Neuron (in vitro differentiated cells): ENCODE data around the gene SP6.

Source experiments
- H2AFZ ChIP-seq: one replicate; pipeline ENCODE4 v1.6.1; 2013; ENCODE audit warnings: low read depth, mild to moderate bottlenecking, inconsistent platforms, low read length, moderate library complexity
- H3K27me3 ChIP-seq: one replicate; pipeline ENCODE4 v1.6.1; 2013; ENCODE audit warnings: low read length; ENCODE audit not compliant: insufficient read depth
- H3K36me3 ChIP-seq: one replicate; pipeline ENCODE4 v1.6.1; 2013; ENCODE audit warnings: low read length; ENCODE audit not compliant: insufficient read depth
- H3K4me1 ChIP-seq: one replicate; pipeline ENCODE4 v1.6.1; 2013; ENCODE audit warnings: low read length; ENCODE audit not compliant: insufficient read depth
- H3K4me3 ChIP-seq: 2 replicates; pipeline ENCODE4 v1.5.1; 2013; ENCODE audit warnings: mild to moderate bottlenecking, low read length, moderate library complexity
- H3K9me3 ChIP-seq: one replicate; pipeline ENCODE4 v1.6.1; 2013; ENCODE audit warnings: low read length

Gene SP6

DNA sequence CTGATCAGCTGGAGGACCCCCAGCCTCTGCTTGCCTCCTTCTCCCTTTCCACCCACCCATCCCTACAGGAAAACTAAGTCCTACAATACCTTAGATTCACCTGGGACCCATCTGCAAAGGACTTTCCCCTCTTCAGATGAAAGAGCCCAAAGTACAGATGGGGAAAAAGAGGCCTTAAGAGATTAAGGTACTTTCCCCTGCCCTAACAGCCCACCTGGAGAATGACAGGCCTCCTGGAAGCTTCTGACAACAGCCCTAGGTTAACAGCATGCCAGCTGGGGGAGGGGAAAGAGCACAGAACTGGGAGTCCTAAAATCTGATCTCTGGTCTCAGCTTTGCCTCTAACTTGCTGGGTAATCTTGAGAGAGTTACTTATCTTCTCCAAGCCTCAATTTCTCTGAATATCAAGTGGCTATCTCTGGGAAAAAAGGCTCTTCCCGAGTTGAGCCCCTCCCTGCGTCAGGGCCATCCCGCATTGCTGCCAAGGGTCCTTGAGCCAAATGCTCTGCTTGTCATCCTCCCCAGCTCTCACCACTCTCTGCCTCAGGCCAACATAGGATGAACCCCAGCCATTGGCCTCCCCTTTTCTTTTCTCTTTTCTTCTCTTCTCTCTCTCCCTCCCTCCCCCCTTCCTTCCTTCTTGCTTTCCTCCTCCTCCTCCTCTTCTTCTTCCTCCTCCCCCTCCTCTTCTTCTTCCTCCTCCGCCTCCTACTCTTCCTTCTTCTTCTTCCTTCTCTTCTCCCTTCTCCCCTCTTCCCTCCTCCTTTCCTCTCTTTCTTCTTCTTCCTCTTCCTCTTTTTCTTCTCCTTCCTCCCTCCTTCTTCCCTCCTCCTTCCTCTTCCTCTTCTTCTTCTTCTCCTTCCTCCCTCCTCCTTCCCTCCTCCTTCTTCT lies 22.5 kb upstream of the SP6 start:
- Histone ChIP-seq H2AFZ (no peak overlapping the region), H3K36me3 (no peaks in the 10 kb centered on the region), H3K4me3 (no peak overlapping the region), H3K27me3 (peaks cover 73% of the 10 kb centered on the region), H3K9me3 (no peaks in the 10 kb centered on the region), H3K4me1 (no peaks in the 10 kb centered on the region)

GRCh38 chr17:47872651-47873161 lies 21.7 kb upstream of the SP6 start:
- Histone ChIP-seq H3K4me3 (no peak overlapping the region), H3K4me1 (no peaks in the 10 kb centered on the region)

DNA sequence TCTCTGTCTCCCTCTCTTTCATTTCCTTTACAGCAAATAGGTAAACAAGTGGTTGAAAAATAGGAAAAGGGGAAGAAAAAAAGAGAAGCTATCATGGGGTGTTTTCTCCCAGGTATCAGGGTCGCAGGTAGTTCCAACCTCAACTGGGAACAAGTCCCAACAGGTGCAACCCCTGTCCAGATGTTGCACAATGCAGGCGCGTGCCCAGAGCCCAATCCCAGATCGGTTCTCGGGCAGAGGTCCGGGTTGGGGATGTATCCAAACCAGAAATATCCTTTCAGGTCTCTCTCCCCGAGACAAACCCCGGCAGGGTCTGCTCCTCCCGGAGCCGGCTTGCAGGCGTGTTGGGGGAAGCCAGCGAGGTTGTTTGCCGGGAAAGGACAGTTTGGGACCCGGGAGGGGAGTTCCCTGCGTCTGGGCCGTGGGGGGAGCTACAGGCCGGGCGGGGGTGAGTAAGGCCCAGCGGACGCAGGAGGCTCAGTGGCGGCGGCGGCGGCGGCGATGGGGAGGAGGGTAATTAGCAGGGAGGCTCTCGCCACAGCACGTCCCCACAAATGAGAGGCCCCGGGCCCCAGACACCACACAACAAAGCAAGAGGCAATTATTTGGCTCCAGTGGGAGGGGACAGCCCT lies 21.2 kb upstream of the SP6 start:
- Histone ChIP-seq H2AFZ (no peak overlapping the region), H3K9me3 (no peaks in the 10 kb centered on the region), H3K27me3 (peaks cover 69% of the 10 kb centered on the region), H3K36me3 (no peaks in the 10 kb centered on the region), H3K4me1 (no peaks in the 10 kb centered on the region), H3K4me3 (no peak overlapping the region)

More at GRCh38 chr17:47872651-47873161, 21.7 kb upstream of the SP6 start:
- H3K27me3 ChIP-seq: peaks cover 70% of the 10 kb centered on the region
- no peaks in the 10 kb centered on the region for H3K36me3 ChIP-seq
- H3K9me3 ChIP-seq: no peaks in the 10 kb centered on the region
- H2AFZ ChIP-seq: no peak overlapping the region

DNA sequence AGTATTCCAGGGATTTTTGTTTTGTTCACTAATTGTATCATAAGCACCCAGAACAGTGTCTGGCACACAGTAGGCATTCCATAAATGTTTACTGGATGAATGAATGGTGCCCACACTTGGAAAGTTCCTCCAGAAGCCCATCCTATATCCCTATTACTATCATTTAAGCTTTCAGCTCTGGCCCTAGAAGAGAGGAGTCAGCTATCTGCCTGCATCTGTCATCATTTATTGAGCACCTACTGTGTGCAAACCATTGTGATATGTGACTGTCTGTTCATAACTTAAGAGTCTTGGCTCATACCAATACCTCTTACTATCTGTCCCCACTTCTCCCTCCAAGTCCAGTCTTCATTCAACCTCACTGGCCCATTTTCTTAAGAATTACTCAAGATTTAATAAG lies 20.1 kb upstream of the SP6 start:
- H3K4me3 ChIP-seq: no peak overlapping the region
- no peaks in the 10 kb centered on the region for H3K36me3 ChIP-seq
- H3K4me1 ChIP-seq: no peaks in the 10 kb centered on the region
- no peaks in the 10 kb centered on the region for H3K9me3 ChIP-seq
- peaks cover 79% of the 10 kb centered on the region for H3K27me3 ChIP-seq
- no peak overlapping the region for H2AFZ ChIP-seq

DNA sequence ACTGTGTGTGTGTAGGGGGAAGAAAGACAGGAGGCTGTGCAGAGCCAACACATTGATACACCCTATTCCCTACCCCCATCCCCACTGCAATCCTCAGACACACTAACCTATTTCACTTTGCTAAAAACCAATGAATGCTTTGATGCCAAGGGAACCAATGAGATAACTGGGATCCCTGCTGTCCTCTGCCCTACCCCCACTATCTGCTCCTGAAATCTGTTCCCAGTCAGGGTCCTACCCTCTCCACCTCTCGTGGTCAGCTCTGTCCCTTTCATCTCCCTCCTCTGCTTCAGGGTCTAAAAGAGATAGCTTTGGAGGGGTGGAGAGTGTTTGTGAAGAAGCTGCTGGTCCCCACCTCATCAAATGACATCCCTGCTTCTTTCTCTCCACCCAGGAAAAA lies 19.1 kb upstream of the SP6 start:
- Histone ChIP-seq H3K27me3 (peaks cover 75% of the 10 kb centered on the region), H3K9me3 (no peaks in the 10 kb centered on the region), H3K36me3 (no peaks in the 10 kb centered on the region), H3K4me1 (no peaks in the 10 kb centered on the region), H3K4me3 (no peak overlapping the region), H2AFZ (no peak overlapping the region)

DNA sequence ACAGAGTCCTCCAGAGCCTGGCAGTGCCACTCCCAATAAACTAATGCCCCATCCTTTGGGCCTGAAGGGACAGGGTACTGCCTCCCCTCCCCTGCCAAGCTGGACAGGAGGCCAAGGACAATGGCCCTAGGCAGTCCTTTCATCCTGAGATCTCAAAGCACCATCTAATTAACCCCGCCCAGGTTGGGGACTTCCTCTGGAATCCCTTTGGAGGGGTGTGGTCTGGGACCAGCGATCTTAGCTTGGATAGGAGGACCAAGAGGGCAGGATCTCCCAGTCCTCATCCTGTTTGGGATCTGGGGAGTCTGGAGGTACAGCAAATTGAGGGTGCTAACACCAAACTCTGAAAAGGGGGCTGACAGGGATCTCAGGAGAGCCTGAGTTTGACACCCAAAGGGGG lies 18.2 kb upstream of the SP6 start:
- no peak overlapping the region for H3K4me3 ChIP-seq
- no peaks in the 10 kb centered on the region for H3K36me3 ChIP-seq
- H3K27me3 ChIP-seq: peaks cover 66% of the 10 kb centered on the region
- no peaks in the 10 kb centered on the region for H3K4me1 ChIP-seq
- H3K9me3 ChIP-seq: no peaks in the 10 kb centered on the region
- no peak overlapping the region for H2AFZ ChIP-seq

DNA sequence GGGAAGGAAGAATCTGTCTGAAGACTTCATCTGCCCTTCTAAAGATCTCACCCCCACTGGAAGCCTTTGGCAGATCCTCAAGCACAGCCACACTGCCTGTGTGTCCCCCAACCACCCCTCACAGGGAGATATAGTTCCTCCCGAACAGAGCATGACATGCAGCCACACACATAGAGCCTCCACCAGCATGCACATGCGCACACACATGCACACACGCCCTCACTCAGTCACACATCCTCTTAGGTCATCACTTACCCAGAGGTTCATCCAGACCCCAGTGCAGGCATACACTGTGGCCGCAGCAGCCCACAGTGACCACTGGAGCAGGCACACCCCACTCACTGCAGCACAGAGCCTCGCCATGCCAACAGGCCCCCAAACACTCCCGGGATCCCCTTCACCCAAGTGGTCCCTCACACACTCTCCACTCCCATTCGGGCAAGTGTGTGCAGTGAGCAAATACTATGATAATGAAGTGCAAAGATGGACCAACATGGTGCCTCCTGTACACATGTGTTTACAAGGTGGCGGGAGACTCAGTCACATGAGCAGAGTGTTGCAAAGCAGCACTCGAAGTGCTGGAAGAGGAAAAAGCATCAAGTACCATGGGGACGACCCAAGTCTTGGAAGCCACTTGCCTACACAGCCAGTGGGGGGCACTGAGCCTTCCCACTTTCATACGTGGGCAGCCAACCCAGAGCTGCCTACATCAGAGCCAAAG lies 17.0 kb upstream of the SP6 start:
- Histone ChIP-seq H3K27me3 (peaks cover 57% of the 10 kb centered on the region), H3K4me3 (no peak overlapping the region), H3K9me3 (no peaks in the 10 kb centered on the region), H3K4me1 (no peaks in the 10 kb centered on the region), H3K36me3 (no peaks in the 10 kb centered on the region), H2AFZ (no peak overlapping the region)

- H3K36me3 ChIP-seq: no peaks in the 10 kb centered on the region
- H3K27me3 ChIP-seq: peaks cover 47% of the 10 kb centered on the region
- no peaks in the 10 kb centered on the region for H3K4me1 ChIP-seq
- no peaks in the 10 kb centered on the region for H3K9me3 ChIP-seq
- H2AFZ ChIP-seq: no peak overlapping the region
- no peak overlapping the region for H3K4me3 ChIP-seq
Measured at GRCh38 chr17:47866941-47867340, 16.0 kb upstream of the SP6 start.

- no peaks in the 10 kb centered on the region for H3K4me1 ChIP-seq
- no peaks in the 10 kb centered on the region for H3K36me3 ChIP-seq
- peaks cover 29% of the 10 kb centered on the region for H3K27me3 ChIP-seq
- no peak overlapping the region for H2AFZ ChIP-seq
- no peak overlapping the region for H3K4me3 ChIP-seq
- H3K9me3 ChIP-seq: no peaks in the 10 kb centered on the region
Measured at GRCh38 chr17:47864791-47865216, 13.8 kb upstream of the SP6 start.

- no peaks in the 10 kb centered on the region for H3K36me3 ChIP-seq
- no peak overlapping the region for H3K4me3 ChIP-seq
- no peaks in the 10 kb centered on the region for H3K4me1 ChIP-seq
- H3K9me3 ChIP-seq: no peaks in the 10 kb centered on the region
- peaks cover 37% of the 10 kb centered on the region for H3K27me3 ChIP-seq
- H2AFZ ChIP-seq: no peak overlapping the region
Measured at GRCh38 chr17:47862621-47863440, 11.9 kb upstream of the SP6 start.

DNA sequence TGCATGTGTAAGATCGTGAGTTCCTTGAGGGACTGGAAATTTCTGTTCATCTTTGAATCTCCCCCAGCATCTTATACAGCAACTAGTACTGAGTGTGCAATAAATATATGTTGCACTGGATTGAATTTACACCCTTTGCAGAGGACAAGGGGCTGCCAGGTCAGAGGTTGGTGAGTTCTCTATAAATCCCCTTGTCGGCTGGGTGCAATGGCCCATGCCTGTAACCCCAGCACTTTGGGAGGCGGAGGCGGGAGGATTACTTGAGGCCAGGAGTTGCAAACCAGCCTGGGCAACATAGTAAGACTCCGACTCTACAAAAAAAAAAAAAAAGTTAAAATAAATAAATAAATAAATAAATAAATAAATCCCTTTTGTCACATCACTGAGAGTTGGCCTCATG lies 9.4 kb upstream of the SP6 start:
- Histone ChIP-seq H3K9me3 (no peaks in the 10 kb centered on the region), H2AFZ (no peak overlapping the region), H3K4me3 (no peak overlapping the region), H3K27me3 (peaks cover 39% of the 10 kb centered on the region), H3K4me1 (no peaks in the 10 kb centered on the region), H3K36me3 (no peaks in the 10 kb centered on the region)

GRCh38 chr17:47857551-47858455 lies 6.8 kb upstream of the SP6 start:
- H3K9me3 ChIP-seq: no peaks in the 10 kb centered on the region
- no peaks in the 10 kb centered on the region for H3K4me1 ChIP-seq
- H3K27me3 ChIP-seq: peaks cover 65% of the 10 kb centered on the region
- H2AFZ ChIP-seq: no peak overlapping the region
- no peaks in the 10 kb centered on the region for H3K36me3 ChIP-seq
- H3K4me3 ChIP-seq: no peak overlapping the region
